GM19455 (cell line): ENCODE measurements around the gene PRSS57.
"Not testable (repeated sequence)": the region's sequence is repeated elsewhere in the genome, so short reads cannot be mapped to it uniquely, and the experiment has no call there.

Experiments used
- ATAC-seq: cut with Tn5 transposase; IDR thresholded peaks from one replicate; pipeline ENCODE4 v1.9.1; 2021; ENCODE audit not compliant: unreplicated experiment

PRSS57 gene

GRCh38 chr19:723714-724113, 28.5 kb upstream of the PRSS57 start:
- ATAC-seq: no peak

GRCh38 chr19:723247-723646, 28.0 kb upstream of the PRSS57 start:
- no peak for ATAC-seq

GRCh38 chr19:722553-723101, 27.4 kb upstream of the PRSS57 start:
- no peak for ATAC-seq

GRCh38 chr19:720345-721160, 25.3 kb upstream of the PRSS57 start:
- ATAC-seq: no peak

- no peak for ATAC-seq
Observed at GRCh38 chr19:719636-720344, 24.5 kb upstream of the PRSS57 start.

- ATAC-seq: no peak
Observed at GRCh38 chr19:718991-719512, 23.8 kb upstream of the PRSS57 start.

- no peak for ATAC-seq
Observed at GRCh38 chr19:718251-718951, 23.1 kb upstream of the PRSS57 start.

- ATAC-seq: no peak
Observed at GRCh38 chr19:715347-715746, 20.1 kb upstream of the PRSS57 start.

- no peak for ATAC-seq
Observed at GRCh38 chr19:711254-711653, 16.0 kb upstream of the PRSS57 start.

GRCh38 chr19:710767-711166, 15.5 kb upstream of the PRSS57 start:
- no peak for ATAC-seq

GRCh38 chr19:709965-710571, 14.8 kb upstream of the PRSS57 start:
- no peak for ATAC-seq

GRCh38 chr19:709196-709964, 14.1 kb upstream of the PRSS57 start:
- ATAC-seq: no peak

- ATAC-seq: no peak
Observed at GRCh38 chr19:708154-709143, 13.2 kb upstream of the PRSS57 start, which contains the start of gene PALM. TSS of gene PALM (plus strand) at chr19:708935. CDS start at chr19:709147, 212 bp downstream.

- ATAC-seq: no peak
Observed at GRCh38 chr19:704447-704741, 9.1 kb upstream of the PRSS57 start.

- no peak for ATAC-seq
Observed at GRCh38 chr19:703651-704446, 8.6 kb upstream of the PRSS57 start.

GRCh38 chr19:703329-703650, 8.0 kb upstream of the PRSS57 start:
- ATAC-seq: no peak

GRCh38 chr19:702847-703246, 7.6 kb upstream of the PRSS57 start:
- ATAC-seq: not testable (repeated sequence)

- ATAC-seq: not testable (repeated sequence)
Observed at GRCh38 chr19:699885-700284, 4.6 kb upstream of the PRSS57 start.
